Right atrium auricular region (tissue), 2 donors: ENCODE measurements around the gene CAMTA1. TPM values are rescaled to one million over a fixed set of nuclear protein-coding genes. Genes with fewer than 3 reads are reported as not detected.
A peak's percentile ranks its signal among the peaks of the same experiment; 100 is the strongest.

Experiments used
- DNase-seq: peaks from one replicate; pipeline ENCODE4 v3.0.0-alpha.2; 2019; ENCODE audit warnings: low spot score
- H3K27ac ChIP-seq, 2 donors: fragments of 200-600 bp; sonication (generic); 1 replicate in 1 of 2; 2 replicates in 1 of 2; pipeline ENCODE4 v1.5.1; 2016 to 2019
- H3K27me3 ChIP-seq, 2 donors: fragments of 200-600 bp; sonication (generic); one replicate each; pipeline versions ENCODE4 v1.5.1 to v1.6.0; 2017 to 2019
- H3K36me3 ChIP-seq: fragments of 200-600 bp; sonication (generic); one replicate; pipeline ENCODE4 v1.5.1; 2016
- H3K4me1 ChIP-seq, 2 donors: fragments of 200-600 bp; sonication (generic); one replicate each; pipeline versions ENCODE4 v1.5.1 to v1.6.0; 2017 to 2019
- H3K4me3 ChIP-seq, 2 donors: fragments of 200-600 bp; sonication (generic); 1 replicate in 1 of 2; 2 replicates in 1 of 2; pipeline ENCODE4 v1.5.1; 2017 to 2019; ENCODE audit warnings: mild to moderate bottlenecking in 1 of 2, moderate library complexity in 1 of 2
- H3K9me3 ChIP-seq, 2 donors: fragments of 200-600 bp; sonication (generic); one replicate each; pipeline ENCODE4 v1.5.1; 2019
- CTCF ChIP-seq, 2 donors: fragments of 200-600 bp; sonication (generic); IDR thresholded peaks; one replicate each; pipeline ENCODE4 v1.5.1; 2019; ENCODE audit warnings: antibody characterized with exemption in 2 of 2
- total RNA-seq, 2 donors: library from RNA; depleted of rRNA; stranded (reverse); fragments of >200 nt; gene quantifications; one replicate each; pipeline ENCODE4 v1.1.0, GENCODE V29; 2016

Gene CAMTA1
- total RNA-seq, 2 donors from 2014 or later: 132 to 190 TPM

- no peak overlapping the region for H3K4me3 ChIP-seq
- no peaks in the 10 kb centered on the region for H3K9me3 ChIP-seq
- no peak for DNase-seq
- TF ChIP-seq CTCF (IDR thresholded peaks at IDR 0.05): no peak
- peak overlapping the region in 1 of 2 donors; percentile 37 for H3K27ac ChIP-seq
- no peaks in the 10 kb centered on the region for H3K36me3 ChIP-seq
- no peaks in the 10 kb centered on the region for H3K27me3 ChIP-seq
- peaks cover 0 to 13% of the 10 kb centered on the region in 2 donors for H3K4me1 ChIP-seq
Measured at GRCh38 chr1:7491818-7492173, 706.5 kb downstream of the CAMTA1 start.

- Histone ChIP-seq H3K9me3 (no peaks in the 10 kb centered on the region), H3K4me1 (peaks cover 0 to 13% of the 10 kb centered on the region in 2 donors), H3K27ac (no peak overlapping the region), H3K36me3 (no peaks in the 10 kb centered on the region), H3K27me3 (no peaks in the 10 kb centered on the region), H3K4me3 (no peak overlapping the region)
- TF ChIP-seq CTCF (IDR thresholded peaks at IDR 0.05): no peak
- DNase-seq: no peak
Measured at GRCh38 chr1:7493711-7494454, 708.6 kb downstream of the CAMTA1 start.

- no peaks in the 10 kb centered on the region for H3K36me3 ChIP-seq
- no peak for DNase-seq
Measured at GRCh38 chr1:7495962-7496361, 710.7 kb downstream of the CAMTA1 start.

GRCh38 chr1:7497107-7497637, 711.9 kb downstream of the CAMTA1 start:
- DNase-seq: no peak
- TF ChIP-seq CTCF (IDR thresholded peaks at IDR 0.05): no peak
- Histone ChIP-seq H3K27me3 (no peaks in the 10 kb centered on the region), H3K27ac (no peak overlapping the region), H3K4me1 (peaks cover 0 to under 1% of the 10 kb centered on the region in 2 donors), H3K9me3 (no peaks in the 10 kb centered on the region), H3K36me3 (no peaks in the 10 kb centered on the region), H3K4me3 (no peak overlapping the region)

More at GRCh38 chr1:7495962-7496361, 710.7 kb downstream of the CAMTA1 start:
- H3K4me3 ChIP-seq: no peak overlapping the region
- H3K4me1 ChIP-seq: peaks cover 0 to 12% of the 10 kb centered on the region in 2 donors
- H3K27ac ChIP-seq: no peak overlapping the region
- no peaks in the 10 kb centered on the region for H3K9me3 ChIP-seq
- no peaks in the 10 kb centered on the region for H3K27me3 ChIP-seq
- no peak for TF ChIP-seq CTCF (IDR thresholded peaks at IDR 0.05)

- no peak for TF ChIP-seq CTCF (IDR thresholded peaks at IDR 0.05)
- H3K36me3 ChIP-seq: no peaks in the 10 kb centered on the region
- H3K4me1 ChIP-seq: peaks cover 0 to 3% of the 10 kb centered on the region in 2 donors
- no peaks in the 10 kb centered on the region for H3K27me3 ChIP-seq
- H3K27ac ChIP-seq: no peak overlapping the region
- no peaks in the 10 kb centered on the region for H3K9me3 ChIP-seq
- no peak overlapping the region for H3K4me3 ChIP-seq
- no peak for DNase-seq
Measured at GRCh38 chr1:7500381-7501083, 715.3 kb downstream of the CAMTA1 start.
